ENCODE data around the gene TESMIN.

Gene TESMIN

DNA sequence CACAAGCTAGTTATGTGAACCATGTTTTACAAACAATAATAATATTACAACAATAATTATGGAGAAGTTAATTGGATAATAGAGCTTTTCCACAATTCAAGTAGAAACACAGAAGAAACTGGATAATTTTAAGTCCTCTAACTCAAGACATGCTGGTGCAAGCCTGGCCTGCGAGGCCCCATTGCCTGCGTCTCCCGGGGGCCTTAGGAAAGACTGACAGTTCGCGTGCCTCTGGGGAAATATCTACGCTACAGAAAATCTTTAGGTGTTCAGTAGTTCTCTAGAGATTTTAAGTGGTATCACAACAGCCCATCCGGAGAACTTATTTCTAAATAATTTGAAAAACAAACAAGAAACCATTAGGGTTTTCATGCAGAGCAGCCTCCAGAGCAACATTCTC, 43.8 kb downstream of the TESMIN start:
- no peak for DNase-seq

DNA sequence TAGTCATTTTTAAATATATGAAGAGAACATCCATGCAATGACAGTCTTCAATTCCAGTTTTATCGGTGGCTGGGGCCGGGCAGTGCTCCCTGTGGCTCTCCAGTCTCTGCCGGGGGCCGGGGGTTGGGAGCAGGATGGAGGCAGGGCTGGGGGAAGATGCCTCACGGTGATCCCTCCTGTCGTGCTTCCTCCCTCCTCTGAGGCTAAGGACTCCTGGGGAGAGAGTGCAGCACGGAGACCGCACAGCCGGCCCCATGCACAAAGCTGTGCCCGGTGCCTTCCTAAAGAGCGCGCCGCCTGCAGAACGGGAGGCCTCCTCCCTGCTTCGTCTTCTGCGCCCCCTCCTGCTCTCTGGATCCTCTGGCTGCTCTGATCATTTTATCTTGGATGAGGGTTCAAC, 46.4 kb downstream of the TESMIN start:
- DNase-seq, result no peak

DNA sequence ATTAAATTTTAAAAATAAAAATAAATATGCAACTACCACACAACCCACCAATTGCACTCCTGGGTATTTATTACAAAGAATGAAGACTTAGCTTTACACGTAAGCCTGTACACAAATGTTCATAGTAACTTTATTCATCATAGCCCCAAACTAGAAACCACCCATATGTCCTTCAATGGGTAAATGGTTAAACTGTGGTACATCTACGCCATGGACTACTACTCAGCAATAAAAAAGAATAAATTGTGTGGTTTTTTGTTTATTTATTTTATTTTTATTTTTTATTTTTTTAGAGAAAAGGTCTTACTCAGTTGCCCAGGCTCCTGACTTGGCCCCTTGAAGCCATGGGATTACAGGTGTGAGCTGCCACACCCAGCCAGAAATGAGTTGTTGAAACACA, 52.3 kb downstream of the TESMIN start:
- no peak for DNase-seq

DNA sequence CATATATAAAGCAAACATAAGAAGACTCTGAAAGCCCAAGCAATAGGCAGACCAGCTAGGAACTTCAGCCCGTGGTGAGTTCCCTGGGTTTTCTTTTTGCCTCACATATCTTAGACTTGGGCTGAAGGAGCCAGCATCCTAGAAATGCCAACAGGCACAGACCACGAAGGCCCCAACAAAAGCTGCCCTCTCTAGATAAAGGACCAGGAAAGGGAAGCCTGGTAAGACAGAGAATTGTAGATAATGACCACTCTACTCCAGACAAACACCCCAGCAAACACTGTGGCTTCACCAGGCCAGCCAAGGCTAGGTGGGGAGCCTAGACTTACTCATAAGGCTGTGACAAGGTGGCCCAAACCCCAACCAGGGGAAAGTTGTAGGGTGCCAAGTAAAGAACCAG, 55.8 kb downstream of the TESMIN start:
- no peak for DNase-seq

DNA sequence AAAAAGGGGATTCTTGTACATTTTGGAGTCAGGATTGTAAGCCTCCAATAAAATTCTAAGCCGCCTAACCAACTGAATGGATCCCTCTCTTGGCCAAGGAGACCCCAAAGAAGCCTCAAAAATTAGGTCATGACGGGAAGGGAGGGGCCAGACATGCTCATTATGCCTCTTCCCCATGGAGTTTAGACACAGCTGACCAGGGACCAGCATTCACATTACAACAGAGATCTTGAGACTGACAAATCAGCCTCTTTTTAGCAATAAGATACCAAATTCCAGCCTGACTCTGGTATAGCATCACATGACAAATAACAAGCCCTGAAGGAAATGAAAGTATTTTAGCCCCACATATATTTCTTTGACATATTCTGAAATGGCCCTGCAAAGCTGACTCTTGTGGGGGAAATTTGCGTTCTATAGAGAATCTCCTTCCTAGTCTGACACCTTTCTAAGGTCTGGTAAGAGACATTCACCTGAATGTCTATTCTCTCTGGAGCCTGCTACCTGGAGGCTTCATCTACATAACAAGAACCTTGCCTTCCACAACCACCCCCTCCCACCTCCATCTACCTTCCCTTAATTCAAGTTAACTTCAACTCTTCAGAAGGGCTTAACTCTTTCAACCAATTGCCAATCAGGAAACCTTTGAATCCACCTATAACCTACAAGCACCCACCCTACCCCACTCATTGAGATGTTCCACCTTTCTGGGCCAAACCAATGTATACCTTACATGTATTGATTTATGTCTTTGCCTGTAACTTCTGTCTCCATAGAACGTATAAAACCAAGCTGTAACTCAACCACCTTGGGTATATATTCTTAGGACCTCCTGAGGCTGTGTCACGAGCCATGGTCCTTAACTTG, 56.7 kb downstream of the TESMIN start:
- no peak for DNase-seq

DNA sequence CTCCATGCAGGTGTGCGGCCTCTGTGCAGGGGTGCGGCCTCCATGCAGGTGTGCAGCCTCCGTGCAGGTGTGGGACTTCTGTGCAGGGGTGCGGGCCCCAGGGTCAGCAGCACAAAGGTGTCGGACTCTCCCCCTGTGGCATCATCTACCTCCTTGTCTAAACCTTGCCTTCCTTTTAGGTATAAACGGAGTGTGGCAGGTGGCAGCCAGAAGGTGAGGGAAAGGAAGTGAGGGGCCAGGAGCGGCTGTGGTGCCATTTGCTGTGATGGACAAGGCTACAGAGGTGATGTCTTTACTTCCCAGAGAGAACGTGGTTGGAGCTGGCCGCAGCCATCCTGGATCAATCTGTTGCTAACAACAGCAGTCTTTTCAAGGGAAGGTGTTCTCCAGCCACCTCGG, 57.8 kb downstream of the TESMIN start:
- no peak for DNase-seq

DNA sequence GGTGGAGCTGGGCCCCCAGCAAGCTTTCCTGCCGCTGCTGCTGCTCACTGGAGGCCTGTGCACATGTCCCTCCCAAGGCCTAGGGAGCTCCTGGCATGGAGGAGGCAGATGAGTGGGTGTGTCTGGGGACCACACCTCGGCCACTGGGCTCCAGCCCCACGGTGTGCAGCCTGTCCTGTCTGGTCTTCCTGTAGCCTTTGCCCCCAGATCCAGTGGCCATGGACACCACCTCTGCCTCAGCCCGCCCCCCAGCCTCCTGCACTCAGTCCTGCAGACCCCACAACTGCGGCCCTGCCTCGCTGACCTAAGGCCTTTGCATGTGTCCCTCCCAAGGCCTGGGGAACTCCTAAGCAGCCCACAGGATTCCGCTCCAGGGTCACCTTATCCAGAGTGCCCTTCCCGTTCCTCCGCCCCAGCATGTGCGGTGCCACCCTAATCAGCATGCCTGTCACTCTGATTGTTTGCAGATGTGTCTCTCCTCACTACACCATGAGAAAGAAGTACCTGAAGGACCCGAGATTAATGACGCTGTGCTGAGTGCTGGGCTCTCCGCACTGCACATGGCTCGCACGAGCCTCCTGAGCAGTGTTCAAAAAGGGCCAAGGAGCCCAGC, 58.3 kb downstream of the TESMIN start:
- DNase-seq, result no peak

DNA sequence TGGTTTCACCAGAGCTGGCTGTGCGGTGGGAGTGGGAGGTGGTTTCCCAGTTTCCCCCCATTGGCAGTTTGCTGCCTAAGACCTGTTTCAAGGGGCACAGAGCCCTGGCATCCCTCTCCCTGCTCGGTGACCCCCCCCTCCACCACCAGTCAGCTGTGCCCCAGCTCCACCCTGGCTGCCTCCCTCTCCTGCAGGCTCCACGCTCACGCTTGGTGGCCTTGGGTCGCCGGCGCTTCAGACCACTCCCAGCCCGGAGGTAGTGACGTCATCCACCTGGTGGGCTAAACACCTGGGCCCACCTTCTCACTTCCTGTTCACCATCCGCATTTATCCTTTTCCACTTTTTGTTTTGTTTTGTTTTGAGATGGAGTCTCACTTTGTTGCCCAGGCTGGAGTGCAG, 59.2 kb downstream of the TESMIN start:
- no peak for DNase-seq

DNA sequence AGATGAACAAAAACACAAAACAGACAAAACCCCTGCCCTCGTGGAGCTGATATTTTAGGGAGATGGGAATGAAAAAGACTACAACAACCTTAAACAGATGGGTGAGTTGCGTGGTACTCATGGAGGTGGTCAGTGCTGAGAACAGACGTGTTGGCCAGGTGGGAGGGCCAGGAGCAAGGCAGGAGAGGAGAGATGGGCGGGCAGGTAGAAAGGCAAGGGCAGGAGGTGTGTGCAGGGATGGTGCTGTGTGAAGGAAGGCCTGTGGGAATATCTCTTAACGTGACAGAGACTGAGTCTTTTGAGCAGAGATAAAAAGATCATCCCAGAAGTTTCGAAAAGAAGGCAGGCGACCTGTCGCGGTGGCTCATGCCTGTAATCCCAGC, 59.9 kb downstream of the TESMIN start:
- DNase-seq, result no peak

DNA sequence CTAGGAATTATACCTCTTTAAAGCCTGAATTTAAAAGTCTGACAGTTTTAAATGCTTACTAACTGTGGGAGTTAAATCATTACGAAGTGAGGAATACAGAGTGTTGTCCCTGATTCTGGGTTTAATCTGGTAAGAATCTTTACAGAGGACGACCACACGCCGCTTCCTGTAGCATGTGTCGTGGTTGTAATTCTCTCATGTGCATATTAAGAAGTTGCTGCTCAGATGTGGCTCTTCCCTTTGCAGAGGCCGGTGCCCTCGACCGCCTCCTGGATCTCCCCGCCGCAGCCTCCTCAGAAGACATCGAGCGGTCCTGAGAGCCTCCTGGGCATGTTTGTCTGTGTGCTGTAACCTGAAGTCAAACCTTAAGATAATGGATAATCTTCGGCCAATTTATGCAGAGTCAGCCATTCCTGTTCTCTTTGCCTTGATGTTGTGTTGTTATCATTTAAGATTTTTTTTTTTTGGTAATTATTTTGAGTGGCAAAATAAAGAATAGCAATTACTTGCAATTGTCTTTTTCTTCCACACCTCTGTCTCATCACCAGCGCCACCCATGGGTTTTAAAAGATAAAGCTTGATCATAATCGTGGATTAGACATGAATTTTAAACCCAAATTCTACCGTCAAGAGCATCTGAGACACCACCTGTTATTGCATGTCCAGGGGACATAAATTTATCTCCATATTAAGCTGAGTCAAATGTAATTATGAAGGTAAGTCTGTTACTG, 60.5 kb downstream of the TESMIN start:
- DNase-seq, result no peak

DNA sequence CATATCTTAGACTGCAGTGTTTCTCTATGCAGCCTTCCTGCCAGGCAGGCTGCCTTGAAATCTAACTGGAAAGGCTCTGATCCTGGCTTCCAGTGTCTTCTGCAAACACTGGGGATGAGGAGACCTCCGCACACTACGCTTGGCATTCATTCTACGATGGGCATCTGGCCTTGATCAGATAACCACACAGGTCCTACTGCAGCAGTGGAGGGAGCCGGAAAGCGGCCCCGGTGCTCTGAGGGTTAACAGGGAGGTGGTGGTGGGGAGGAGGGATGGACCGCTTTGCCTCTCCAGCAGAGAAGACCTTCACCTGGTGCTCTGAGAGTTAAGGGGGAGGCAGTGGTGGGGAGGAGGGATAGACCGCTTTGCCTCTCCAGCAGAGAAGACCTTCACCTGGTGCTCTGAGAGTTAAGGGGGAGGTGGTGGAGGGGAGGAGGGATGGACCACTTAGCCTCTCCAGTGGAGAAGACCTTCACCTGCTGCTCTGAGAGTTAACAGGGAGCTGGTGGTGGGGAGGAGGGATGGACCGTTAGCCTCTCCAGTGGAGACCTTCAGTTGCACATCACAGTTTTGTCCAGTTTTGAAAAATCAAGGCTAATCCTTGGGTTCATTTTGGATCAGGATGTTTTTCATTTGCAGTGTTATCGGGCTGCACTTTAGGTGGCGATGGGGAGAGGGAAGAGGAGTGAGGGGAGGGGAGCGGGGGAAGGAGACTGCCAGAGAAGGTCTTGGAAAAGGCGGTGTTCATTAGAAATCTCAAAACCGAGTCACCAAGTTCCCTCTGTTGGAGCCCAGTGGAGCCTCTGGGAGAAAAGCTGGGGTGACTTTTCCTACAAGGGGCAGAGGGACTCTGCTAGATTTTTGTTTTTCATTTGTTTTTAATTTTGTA, 61.3 kb downstream of the TESMIN start:
- no peak for DNase-seq

DNA sequence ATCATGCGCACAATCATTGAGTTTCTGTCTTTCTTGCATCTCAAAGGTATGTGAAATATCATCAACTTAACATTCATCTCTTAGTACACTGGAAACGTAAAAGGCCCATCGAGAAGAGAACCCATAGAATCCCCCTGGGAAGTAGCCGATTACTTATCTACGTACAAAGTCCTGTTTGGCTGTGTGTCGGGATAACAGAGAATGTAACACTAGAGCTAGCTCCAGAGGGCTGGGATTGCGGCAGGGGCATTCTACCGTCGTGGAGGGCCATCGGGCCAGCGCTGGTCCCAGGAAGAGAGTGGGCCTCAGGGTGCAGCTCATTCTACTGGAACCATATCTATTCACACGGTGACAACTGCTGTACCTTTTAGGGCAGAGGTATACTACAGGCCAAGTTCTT, 62.4 kb downstream of the TESMIN start:
- DNase-seq, result no peak

DNA sequence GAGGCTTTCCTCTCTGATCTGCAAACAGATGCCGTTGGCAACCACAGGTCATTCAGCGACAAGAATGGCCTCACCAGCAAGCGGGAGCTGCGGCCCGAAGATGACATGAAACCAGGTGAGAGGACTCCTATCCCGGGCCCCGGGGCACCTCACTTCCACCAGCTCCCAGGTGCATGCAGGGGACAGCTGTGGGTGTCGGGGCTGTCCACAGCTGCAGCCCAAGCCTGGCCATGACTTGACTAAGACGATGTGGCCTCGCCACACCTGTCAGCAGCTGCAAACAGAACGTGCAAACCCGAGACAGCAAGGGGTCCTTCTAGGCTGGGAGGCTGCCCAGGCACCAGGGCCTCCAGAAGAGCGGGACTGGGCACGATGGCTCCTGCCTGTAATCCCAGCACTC, 63.3 kb downstream of the TESMIN start:
- no peak for DNase-seq

DNA sequence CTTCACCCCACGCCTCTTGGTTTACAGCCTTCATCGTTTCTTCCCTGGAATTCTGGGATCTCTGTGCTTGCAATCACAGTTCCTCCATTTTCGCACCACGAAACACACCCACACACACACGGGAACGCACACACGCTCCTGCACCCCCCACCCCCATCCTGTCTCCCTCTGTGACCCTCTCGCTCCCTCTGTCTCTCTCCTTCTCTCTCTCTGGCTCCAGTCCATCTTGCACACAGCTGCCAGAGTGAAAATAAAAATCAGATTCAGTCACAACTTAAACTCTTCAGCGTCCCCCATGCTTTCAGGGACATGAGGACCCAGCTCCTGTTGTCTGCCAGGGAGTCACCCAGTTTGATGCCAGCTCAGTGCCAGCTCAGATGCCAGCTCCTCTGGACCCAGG, 64.0 kb downstream of the TESMIN start:
- DNase-seq, result no peak

DNA sequence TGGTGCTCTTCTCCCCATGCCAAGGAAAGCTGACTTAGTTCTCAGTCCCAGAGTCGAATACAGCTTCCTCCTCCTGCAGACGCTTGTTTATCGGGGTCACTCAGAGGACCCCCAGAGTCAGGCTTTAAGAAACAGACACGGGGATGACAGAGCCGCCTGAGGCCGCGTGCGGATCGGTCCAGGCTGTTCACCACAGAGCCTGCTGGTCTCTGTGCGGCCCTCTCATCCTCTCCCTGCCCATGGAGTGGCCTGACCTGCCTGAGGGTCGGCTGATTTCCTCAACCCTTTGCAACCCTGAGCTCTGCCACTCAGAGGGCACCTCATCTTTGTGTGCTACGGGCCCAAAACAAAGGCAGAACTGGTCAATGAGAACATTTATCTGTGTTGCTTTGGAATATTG, 64.8 kb downstream of the TESMIN start:
- DNase-seq, result no peak

DNA sequence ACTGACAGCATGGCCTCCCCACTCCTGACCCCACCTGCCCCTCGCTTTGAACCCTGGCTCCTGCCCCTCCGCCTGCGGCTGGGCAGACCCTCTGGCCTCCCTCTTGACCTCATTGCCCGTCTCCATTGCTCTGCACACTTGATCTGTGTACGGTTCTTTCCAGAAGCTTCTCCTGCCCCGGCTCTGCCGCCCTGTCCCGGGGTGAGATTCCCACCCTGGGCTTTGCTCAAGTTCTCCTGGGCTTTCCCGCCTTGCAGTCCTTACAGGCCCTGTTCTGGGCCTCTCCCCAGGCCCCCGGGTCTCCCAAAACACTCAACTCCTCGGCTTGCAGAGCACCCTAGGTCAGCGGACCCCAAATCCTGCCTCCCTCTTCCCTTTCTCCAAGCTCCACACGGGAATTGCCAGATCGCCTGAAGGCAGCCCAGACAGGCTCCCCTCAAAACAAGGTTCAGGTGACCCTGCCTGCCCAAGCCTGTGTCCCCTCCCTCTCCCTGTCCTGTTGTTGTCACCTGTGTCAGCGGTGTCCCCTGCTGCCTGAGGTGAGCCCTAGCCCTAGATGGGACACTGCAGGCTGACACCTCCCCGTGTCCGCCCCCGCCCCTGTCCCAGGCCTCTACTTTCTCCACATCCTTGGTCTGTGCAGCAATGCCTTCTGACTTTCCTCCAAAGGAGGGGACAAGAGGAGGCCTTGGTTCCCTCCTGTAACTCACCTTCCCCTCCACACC, 65.5 kb downstream of the TESMIN start:
- DNase-seq, result no peak

DNA sequence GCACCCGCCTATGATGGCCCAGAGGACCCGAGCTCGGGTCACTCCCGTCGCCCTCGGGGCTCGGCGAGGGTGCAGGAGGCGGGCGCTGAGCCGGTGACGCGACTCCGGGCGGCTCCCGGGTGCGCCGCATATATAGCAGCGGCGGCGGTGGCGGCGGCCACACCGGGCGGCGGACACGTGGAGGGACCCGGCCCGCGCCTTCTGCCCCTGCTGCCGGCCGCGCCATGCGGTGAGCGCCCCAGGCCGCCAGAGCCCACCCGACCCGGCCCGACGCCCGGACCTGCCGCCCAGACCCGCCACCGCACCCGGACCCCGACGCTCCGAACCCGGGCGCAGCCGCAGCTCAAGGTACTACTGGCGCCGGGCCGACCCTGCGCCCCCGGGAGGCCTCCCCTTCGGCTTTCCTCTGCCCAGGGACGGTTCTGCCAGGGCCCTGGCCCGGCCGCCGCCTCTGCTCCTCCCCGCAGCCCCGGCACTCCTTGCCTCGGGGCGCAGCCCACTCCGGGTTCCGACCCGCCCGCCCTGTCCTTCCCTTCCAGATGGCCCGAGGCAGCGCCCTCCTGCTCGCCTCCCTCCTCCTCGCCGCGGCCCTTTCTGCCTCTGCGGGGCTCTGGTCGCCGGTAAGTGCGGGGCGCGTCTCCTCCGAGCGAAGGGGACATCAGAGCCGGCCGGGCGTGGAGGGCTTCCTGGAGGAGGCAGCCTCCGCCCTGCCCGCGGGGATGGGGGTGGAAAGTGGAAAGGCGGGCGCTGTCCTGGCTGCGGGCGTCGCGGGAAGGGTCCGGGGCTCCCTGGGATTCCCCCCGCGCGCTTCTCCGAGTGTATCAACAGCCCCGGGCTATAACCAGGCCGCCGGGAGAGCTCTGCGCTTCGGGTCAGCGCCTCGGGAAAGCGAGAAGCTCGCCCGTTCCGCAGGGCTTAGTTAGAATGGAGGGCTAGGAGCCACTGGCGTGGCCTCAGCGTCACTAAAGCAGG, 66.6 kb downstream of the TESMIN start, which contains the start of gene GAL:
Gene GAL (plus strand): TSS at position 160 of the 972 bp plus-strand sequence. CDS start 380 bp downstream, at position 540.
- DNase-seq, result no peak

DNA sequence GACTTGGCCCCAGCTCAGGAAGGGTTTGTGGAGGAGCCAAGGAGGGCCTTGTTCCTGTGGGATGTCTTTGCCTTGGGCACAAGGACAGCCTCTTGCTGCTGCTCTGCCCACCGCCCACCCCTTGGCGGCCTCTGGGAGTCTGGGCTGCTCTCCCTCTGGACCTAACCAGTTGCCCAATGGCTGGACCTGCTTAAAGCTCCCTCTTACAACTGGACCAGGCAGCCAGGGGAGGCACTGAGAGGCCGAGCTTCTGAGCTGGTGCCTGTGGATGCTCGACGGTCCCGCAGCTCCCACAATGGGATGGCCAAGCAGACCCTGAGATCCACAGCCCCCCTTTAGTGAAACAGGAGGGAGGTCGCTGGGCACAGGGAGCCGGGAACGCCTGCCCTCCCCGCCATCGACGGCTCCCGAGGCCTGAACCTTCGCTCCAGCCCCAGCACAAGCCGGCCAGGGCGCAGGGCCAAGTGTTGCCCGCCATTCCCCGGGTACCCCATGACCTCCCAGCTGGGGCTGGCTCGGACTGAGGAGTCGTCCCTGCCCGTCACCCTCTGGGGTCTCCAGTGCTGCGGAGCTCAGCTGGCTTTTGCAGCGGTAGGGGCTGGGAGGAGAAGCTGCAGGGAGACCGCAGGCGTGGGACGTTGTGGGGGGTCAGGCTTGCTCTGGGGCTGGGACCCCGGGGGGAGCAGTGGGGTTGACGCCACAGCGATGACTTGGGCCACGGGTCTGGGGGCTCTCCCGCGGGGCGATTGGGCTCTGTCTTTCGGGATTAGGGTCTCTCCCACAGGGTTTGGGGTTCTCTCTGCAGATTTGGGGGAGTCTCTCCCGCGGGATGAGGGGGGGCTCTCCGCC, 67.6 kb downstream of the TESMIN start:
- no peak for DNase-seq

DNA sequence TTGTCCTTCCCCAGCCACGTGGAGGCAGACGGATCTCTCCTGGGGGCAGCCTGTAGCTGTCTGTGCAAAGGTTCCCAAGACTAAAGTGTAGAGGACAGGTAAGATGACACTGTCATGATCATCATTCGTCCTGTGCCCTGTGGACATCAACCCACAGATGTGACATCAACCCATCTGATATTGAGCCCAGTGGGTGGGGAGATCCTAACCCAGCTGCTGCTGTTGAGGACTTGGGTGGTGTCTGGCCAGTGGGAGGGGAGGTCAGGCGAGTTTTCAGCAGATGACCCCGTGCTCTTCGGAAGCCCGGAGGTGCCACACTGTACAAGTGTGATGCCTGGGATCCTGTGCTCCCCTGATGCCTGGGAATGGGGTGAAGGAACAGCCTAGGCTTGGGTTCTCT, 68.2 kb downstream of the TESMIN start:
- no peak for DNase-seq

DNA sequence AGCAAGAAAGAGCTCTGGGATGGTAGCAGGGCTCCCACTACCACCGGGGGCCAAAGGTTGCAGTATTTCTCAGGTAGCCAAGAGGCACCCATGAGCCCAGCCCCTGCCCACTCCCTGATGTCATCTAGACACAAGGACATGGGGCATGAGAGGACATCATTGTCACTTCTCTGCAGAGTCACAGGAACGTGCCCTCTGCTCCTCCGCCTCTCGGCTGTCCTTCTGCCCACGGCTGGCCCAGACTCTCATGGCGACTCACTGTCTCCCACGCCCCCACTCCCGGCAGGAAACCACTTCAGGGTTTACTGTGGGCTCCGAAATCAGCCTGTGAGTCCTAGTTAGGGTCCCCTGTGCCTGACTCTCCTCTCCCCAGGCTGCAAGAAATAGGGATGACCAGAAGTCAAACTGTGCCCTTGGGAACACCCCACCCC, 68.8 kb downstream of the TESMIN start:
- DNase-seq, result no peak
